ENCODE results near the gene ACTR6.

ACTR6 gene

DNA sequence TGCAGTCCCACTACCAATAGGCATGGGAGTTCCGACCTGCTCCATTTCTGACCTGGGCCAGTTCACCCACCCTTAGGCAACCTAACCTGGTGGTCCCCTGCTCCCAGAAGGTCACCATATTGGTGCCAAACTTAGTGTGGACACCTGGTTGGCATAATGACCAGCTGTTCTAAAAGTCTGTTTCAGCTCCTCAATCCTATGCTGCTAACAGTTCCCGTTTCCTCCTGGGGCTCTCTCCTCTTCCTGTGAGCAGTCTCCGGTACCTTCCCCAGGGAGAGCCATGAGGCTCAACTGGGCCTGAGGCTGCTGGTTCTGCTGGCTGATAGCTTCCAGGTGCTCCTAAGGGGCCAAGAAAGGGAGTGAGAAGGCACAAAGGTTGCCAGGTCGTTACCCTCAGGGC lies 42.1 kb upstream of the ACTR6 start:
- TF ChIP-seq ELF4 (IDR thresholded peaks at IDR 0.05) (no peak), ARNT (IDR thresholded peaks at IDR 0.05) (no peak), LEF1 (IDR thresholded peaks at IDR 0.05; ENCODE audit: borderline replicate concordance) (no peak), HDGF (IDR thresholded peaks at IDR 0.05; ENCODE audit: borderline replicate concordance) (no peak), SP1 (IDR thresholded peaks at IDR 0.05) (no peak), FOXA1 (IDR thresholded peaks at IDR 0.05) (no peak), SUZ12 (IDR thresholded peaks at IDR 0.05) (no peak), BHLHE40 (IDR thresholded peaks at IDR 0.05; ENCODE audit: borderline replicate concordance) (no peak), NFRKB (IDR thresholded peaks at IDR 0.05) (no peak), TARDBP (IDR thresholded peaks at IDR 0.05) (no peak), FOXK2 (IDR thresholded peaks at IDR 0.05) (no peak), CTBP1 (IDR thresholded peaks at IDR 0.05; ENCODE audit: borderline replicate concordance) (no peak), ZNF384 (IDR thresholded peaks at IDR 0.05) (no peak), FOXM1 (IDR thresholded peaks at IDR 0.05; ENCODE audit: borderline replicate concordance) (no peak), L3MBTL2 (conservative IDR thresholded peaks at IDR 0.05) (no peak)
- TF ChIP-seq, protein P1, sequence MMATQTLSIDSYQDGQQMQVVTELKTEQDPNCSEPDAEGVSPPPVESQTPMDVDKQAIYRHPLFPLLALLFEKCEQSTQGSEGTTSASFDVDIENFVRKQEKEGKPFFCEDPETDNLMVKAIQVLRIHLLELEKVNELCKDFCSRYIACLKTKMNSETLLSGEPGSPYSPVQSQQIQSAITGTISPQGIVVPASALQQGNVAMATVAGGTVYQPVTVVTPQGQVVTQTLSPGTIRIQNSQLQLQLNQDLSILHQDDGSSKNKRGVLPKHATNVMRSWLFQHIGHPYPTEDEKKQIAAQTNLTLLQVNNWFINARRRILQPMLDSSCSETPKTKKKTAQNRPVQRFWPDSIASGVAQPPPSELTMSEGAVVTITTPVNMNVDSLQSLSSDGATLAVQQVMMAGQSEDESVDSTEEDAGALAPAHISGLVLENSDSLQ (IDR thresholded peaks at IDR 0.05): no peak
- DNase-seq (ENCODE audit: extremely low spot score): no peak
- CTCF ChIA-PET: no interaction called here
- POLR2A ChIA-PET: no interaction called here

DNA sequence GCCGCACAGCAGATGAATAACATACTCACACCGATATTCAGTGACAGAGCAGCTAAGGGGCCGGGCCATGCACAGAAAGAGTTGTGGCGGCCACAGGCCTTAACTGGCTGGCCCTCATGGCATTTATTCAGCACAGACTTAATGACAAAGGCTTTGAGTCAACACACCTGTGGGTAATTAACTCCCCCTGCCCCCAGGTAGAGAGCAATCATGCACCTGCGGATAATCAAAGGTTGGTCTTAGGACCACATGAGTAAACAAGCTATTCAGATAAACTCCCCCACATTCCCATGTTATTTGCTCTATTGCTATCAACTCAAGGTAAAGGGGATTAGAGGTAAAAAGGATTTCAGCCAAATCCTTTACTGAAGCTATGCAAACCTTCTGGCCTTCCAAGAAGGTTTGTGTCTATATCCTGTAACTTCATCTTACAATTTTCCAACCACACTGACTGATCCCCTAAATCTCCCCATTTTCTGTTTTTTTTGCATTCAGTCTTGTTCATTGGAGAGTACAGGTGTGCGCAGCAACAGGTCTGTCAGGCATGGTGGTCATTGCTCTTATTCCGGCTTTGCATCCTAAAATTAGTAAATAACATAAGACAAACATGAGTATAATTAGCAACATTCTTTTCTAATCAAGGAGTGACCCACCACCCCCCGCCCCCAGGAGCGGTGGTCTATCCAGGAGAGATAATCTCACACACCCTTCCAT lies 41.1 kb upstream of the ACTR6 start:
- ChIA-PET POLR2A (no interaction called here), CTCF (no interaction called here)
- no peak for DNase-seq (ENCODE audit: extremely low spot score)
- TF ChIP-seq FOXK2 (IDR thresholded peaks at IDR 0.05): no peak
- no peak for TF ChIP-seq CTBP1 (IDR thresholded peaks at IDR 0.05; ENCODE audit: borderline replicate concordance)
- TF ChIP-seq, protein P1 (IDR thresholded peaks at IDR 0.05): no peak
- no peak for TF ChIP-seq SP1 (IDR thresholded peaks at IDR 0.05)
- no peak for TF ChIP-seq FOXA1 (IDR thresholded peaks at IDR 0.05)
- TF ChIP-seq ELF4 (IDR thresholded peaks at IDR 0.05): no peak
- no peak for TF ChIP-seq L3MBTL2 (conservative IDR thresholded peaks at IDR 0.05)
- TF ChIP-seq TARDBP (IDR thresholded peaks at IDR 0.05): no peak
- no peak for TF ChIP-seq NFRKB (IDR thresholded peaks at IDR 0.05)
- no peak for TF ChIP-seq HDGF (IDR thresholded peaks at IDR 0.05; ENCODE audit: borderline replicate concordance)
- no peak for TF ChIP-seq LEF1 (IDR thresholded peaks at IDR 0.05; ENCODE audit: borderline replicate concordance)
- no peak for TF ChIP-seq ARNT (IDR thresholded peaks at IDR 0.05)
- TF ChIP-seq FOXM1 (IDR thresholded peaks at IDR 0.05; ENCODE audit: borderline replicate concordance): no peak
- TF ChIP-seq BHLHE40 (IDR thresholded peaks at IDR 0.05; ENCODE audit: borderline replicate concordance): no peak

DNA sequence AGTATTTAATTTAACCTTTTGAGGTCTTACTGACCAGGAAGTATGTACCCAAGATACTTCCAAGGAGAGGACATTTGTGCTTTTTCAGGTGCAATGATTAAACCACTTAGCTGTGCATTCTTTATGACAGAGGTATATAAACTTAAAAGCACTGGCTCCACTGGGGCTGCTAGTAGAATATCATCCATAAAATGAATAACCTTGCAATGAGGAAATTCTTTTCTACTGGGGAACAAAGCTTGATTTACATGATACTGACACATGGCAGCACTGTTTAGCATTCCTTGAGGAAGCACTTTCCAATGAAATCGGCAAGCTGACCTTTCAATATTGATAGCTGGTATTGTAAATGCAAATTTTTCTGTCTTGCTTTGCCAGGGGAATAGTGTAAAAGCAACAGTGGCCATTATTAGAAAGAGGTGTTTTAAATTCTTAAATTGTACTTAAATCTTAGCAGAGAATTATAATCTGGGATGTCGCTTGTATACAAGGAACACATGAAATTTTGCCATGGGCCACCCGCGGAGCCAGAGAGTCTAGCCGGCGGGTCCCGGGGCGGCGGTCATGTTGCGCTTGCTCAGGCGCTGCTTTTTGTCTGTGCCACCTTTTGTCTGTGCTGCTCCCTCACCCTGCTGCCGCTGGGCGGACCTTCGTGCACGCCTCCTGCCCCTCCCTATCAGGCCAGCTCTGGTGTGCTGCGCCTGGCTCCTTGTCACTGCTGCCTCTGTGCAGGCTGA lies 37.0 kb upstream of the ACTR6 start:
- ChIA-PET POLR2A (interaction anchor here (1.3 to 1.4 kb wide), 2 partner anchors 10 to 37 kb away, joined by 3 to 5 read pairs; partner anchors contain the start of gene ACTR6), CTCF (interaction anchor here (2.5 kb wide), 1 partner anchor 9 kb away, joined by 17 read pairs; no protein-coding TSS in a partner anchor)
- TF ChIP-seq ARNT (IDR thresholded peaks at IDR 0.05) (no peak), LEF1 (IDR thresholded peaks at IDR 0.05; ENCODE audit: borderline replicate concordance) (no peak), ZNF384 (IDR thresholded peaks at IDR 0.05) (no peak), TARDBP (IDR thresholded peaks at IDR 0.05) (no peak), BHLHE40 (IDR thresholded peaks at IDR 0.05; ENCODE audit: borderline replicate concordance) (no peak), NFRKB (IDR thresholded peaks at IDR 0.05) (no peak), SUZ12 (IDR thresholded peaks at IDR 0.05) (no peak), L3MBTL2 (conservative IDR thresholded peaks at IDR 0.05) (no peak), FOXK2 (IDR thresholded peaks at IDR 0.05) (no peak), HDGF (IDR thresholded peaks at IDR 0.05; ENCODE audit: borderline replicate concordance) (no peak), FOXA1 (IDR thresholded peaks at IDR 0.05) (no peak), ELF4 (IDR thresholded peaks at IDR 0.05) (no peak)
- TF ChIP-seq, protein P1 (IDR thresholded peaks at IDR 0.05): no peak
- DNase-seq (ENCODE audit: extremely low spot score): peak; percentile 89

DNA sequence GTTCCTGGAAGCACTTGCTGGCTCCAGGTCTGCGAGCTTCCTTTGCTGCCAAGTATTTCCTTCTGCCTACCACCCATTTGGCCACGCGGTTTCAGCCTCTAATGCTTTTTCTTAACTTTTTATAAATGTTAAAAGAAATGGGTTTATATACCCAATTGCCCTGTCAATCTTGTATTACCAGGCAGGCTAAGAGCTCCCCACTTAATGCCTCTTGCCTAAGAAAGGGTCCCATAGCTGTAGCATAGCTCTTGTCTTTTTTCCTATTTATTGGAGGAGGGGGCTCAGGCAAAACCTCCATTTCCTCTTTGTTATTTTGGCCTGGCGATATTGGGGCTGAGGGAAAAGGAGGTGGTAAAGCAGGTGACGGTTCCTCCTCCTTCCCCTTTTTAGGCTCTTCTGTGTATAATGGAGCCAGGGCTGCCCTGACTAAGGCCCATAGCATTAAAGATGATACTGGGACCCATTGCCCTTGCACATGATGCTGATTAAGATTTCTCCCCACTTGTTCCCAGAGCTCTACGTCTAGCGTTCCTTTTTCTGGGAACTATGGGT lies 36.4 kb upstream of the ACTR6 start:
- no peak for TF ChIP-seq NFRKB (IDR thresholded peaks at IDR 0.05)
- TF ChIP-seq, protein P1 (IDR thresholded peaks at IDR 0.05): peak; percentile 57
- POLR2A ChIA-PET: interaction anchor here (1.4 kb wide), 1 partner anchor 9 kb away, joined by 5 read pairs; no protein-coding TSS in a partner anchor
- DNase-seq (ENCODE audit: extremely low spot score): no peak
- CTCF ChIA-PET: interaction anchor here (2.5 kb wide), 1 partner anchor 9 kb away, joined by 17 read pairs; no protein-coding TSS in a partner anchor

DNA sequence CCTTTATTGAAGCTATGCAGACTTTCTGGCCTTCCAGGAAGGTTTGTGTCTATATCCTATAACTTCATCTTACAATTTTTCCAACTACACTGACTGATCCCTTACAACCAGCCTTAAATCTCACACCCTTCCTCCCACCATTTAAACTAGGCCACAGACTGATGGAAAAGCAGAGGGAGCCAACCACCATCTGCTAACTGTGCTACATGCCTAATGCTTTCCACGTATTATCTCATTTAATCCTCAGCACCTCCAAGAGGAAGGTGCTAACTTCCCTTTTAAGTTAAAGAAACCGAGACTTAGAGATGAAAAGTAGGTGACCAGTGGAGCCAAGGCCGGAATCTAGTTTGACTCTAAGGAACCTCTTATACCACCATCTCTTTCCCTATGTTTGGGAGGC lies 35.3 kb upstream of the ACTR6 start:
- TF ChIP-seq BHLHE40 (IDR thresholded peaks at IDR 0.05; ENCODE audit: borderline replicate concordance): no peak
- no peak for TF ChIP-seq LEF1 (IDR thresholded peaks at IDR 0.05; ENCODE audit: borderline replicate concordance)
- no peak for TF ChIP-seq CTBP1 (IDR thresholded peaks at IDR 0.05; ENCODE audit: borderline replicate concordance)
- TF ChIP-seq, protein P1 (IDR thresholded peaks at IDR 0.05): no peak
- no peak for TF ChIP-seq FOXK2 (IDR thresholded peaks at IDR 0.05)
- TF ChIP-seq NFRKB (IDR thresholded peaks at IDR 0.05): no peak
- no peak for TF ChIP-seq ARNT (IDR thresholded peaks at IDR 0.05)
- TF ChIP-seq SP1 (IDR thresholded peaks at IDR 0.05): no peak
- TF ChIP-seq HDGF (IDR thresholded peaks at IDR 0.05; ENCODE audit: borderline replicate concordance): no peak
- TF ChIP-seq TARDBP (IDR thresholded peaks at IDR 0.05): no peak
- no peak for TF ChIP-seq ELF4 (IDR thresholded peaks at IDR 0.05)
- no peak for TF ChIP-seq FOXA1 (IDR thresholded peaks at IDR 0.05)
- no peak for TF ChIP-seq SUZ12 (IDR thresholded peaks at IDR 0.05)
- no peak for TF ChIP-seq L3MBTL2 (conservative IDR thresholded peaks at IDR 0.05)
- no peak for TF ChIP-seq ZNF384 (IDR thresholded peaks at IDR 0.05)
- no peak for TF ChIP-seq FOXM1 (IDR thresholded peaks at IDR 0.05; ENCODE audit: borderline replicate concordance)
- DNase-seq (ENCODE audit: extremely low spot score): no peak
- ChIA-PET POLR2A (interaction anchor here (1.3 kb wide), 1 partner anchor 11 kb away, joined by 4 read pairs; no protein-coding TSS in a partner anchor), CTCF (no interaction called here)

Data from HEK293T (cell line).